ENCODE results near the gene IGFBP1. TPM values are rescaled to one million over a fixed set of nuclear protein-coding genes. Genes with fewer than 3 reads are reported as not detected.

Gene IGFBP1
- total and polyA plus RNA-seq, 9 of the 15 experiments (the other 6 are each of a cell fraction or from before 2014, with no cell fraction given), result not detected

DNA sequence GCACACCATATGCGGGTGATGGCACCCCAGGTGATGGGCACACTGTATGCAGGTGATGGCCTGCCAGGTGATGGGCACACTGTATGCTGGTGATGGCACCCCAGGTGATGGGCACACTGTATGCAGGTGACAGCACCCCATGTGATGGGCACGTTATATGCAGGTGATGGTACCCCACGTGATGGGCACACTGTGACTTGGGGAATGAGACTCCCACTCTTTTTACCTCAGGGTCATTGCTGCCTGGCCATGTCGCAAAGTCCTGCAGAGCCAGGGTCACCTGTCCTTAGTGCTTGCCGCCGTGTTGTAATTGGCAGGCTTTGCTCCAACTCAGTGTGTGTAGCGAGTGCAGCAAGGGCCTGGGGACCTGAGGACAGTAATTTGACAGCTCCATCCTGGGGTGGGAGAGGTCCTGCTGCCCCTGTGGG, 7.8 kb upstream of the IGFBP1 start:
- intact Hi-C loops (cut with micrococcal nuclease) (no loop called here), in situ Hi-C loops (cut with MboI) (no loop called here)
- no TSS peak for BruUV-seq (replicated peaks)
- Histone ChIP-seq H3K4me1 (replicated peaks in 1 of 2; ENCODE audit: control insufficient read depth in 2 of 2, insufficient read depth in 2 of 2, low read length in 2 of 2) (no peaks in the 10 kb centered on the region), H3K27me3 (ENCODE audit: control insufficient read depth in 2 of 2, insufficient read depth in 2 of 2, low read length in 2 of 2) (peaks cover 0 to 15% of the 10 kb centered on the region in 2 experiments; a peak in 1 of 5 replicates), H4K20me1 (replicated peaks; ENCODE audit: control insufficient read depth, insufficient read depth, low read length) (no peaks in the 10 kb centered on the region), H3K79me2 (ENCODE audit: control insufficient read depth, insufficient read depth, low read length) (no peaks in the 10 kb centered on the region), H2AFZ (ENCODE audit: low read depth, low read length) (no peak overlapping the region), H3K4me2 (ENCODE audit: insufficient read depth, low read length) (no peak overlapping the region), H3K36me3 (ENCODE audit: control insufficient read depth, insufficient read depth, low read length) (no peaks in the 10 kb centered on the region), H3K27ac (ENCODE audit: extremely low read depth, low read depth, low read length) (no peak overlapping the region), H3K4me3 (no peak overlapping the region), H3K9me1 (ENCODE audit: control insufficient read depth, insufficient read depth, low read length) (no peaks in the 10 kb centered on the region), H3K9me3 (replicated peaks; ENCODE audit: control insufficient read depth, insufficient read depth, low read depth, low read length) (no peaks in the 10 kb centered on the region), H3K9ac (ENCODE audit: insufficient read depth in 1 of 2, low read depth in 2 of 2, low read length in 2 of 2) (no peak overlapping the region)
- WGBS (ENCODE audit: insufficient coverage, low coverage, missing lambda C conversion rate), result 0% methylated on average over 6 of the region's 7 CpGs
- ATAC-seq, result no peak
- ChIA-PET POLR2A (no interaction called here), CTCF (ENCODE audit: low intra/inter-chr PET ratio) (no interaction called here)
- DNase-seq (ENCODE audit: extremely low read depth in 1 of 4, low spot score in 3 of 4), result no peak
- FAIRE-seq, result no peak
- no peak for TF ChIP-seq BACH1 (tag; IDR thresholded peaks at IDR 0.05)
- TF ChIP-seq TFAM (CRISPR knock-in tag; conservative IDR thresholded peaks at IDR 0.05), result no peak
- TF ChIP-seq ZNF224 (CRISPR knock-in tag; IDR thresholded peaks at IDR 0.05), result no peak
- TF ChIP-seq GATAD2B (IDR thresholded peaks at IDR 0.05; ENCODE audit: borderline replicate concordance), result no peak
- no peak for TF ChIP-seq SUPT5H (IDR thresholded peaks at IDR 0.05)
- no peak for TF ChIP-seq MAFG (tag; conservative IDR thresholded peaks at IDR 0.05)
- TF ChIP-seq, protein P1, sequence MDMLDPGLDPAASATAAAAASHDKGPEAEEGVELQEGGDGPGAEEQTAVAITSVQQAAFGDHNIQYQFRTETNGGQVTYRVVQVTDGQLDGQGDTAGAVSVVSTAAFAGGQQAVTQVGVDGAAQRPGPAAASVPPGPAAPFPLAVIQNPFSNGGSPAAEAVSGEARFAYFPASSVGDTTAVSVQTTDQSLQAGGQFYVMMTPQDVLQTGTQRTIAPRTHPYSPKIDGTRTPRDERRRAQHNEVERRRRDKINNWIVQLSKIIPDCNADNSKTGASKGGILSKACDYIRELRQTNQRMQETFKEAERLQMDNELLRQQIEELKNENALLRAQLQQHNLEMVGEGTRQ (CRISPR knock-in tag; IDR thresholded peaks at IDR 0.05), result no peak
- no peak for TF ChIP-seq ZNF511 (CRISPR knock-in tag; IDR thresholded peaks at IDR 0.05)
- no peak for TF ChIP-seq SETDB1 (IDR thresholded peaks at IDR 0.05; ENCODE audit: low read length)
- no peak for TF ChIP-seq CLOCK (CRISPR knock-in tag; IDR thresholded peaks at IDR 0.05; ENCODE audit: borderline replicate concordance)
- no peak for TF ChIP-seq CREBBP (IDR thresholded peaks at IDR 0.05; ENCODE audit: low read depth, low read length)
- TF ChIP-seq, protein P2, sequence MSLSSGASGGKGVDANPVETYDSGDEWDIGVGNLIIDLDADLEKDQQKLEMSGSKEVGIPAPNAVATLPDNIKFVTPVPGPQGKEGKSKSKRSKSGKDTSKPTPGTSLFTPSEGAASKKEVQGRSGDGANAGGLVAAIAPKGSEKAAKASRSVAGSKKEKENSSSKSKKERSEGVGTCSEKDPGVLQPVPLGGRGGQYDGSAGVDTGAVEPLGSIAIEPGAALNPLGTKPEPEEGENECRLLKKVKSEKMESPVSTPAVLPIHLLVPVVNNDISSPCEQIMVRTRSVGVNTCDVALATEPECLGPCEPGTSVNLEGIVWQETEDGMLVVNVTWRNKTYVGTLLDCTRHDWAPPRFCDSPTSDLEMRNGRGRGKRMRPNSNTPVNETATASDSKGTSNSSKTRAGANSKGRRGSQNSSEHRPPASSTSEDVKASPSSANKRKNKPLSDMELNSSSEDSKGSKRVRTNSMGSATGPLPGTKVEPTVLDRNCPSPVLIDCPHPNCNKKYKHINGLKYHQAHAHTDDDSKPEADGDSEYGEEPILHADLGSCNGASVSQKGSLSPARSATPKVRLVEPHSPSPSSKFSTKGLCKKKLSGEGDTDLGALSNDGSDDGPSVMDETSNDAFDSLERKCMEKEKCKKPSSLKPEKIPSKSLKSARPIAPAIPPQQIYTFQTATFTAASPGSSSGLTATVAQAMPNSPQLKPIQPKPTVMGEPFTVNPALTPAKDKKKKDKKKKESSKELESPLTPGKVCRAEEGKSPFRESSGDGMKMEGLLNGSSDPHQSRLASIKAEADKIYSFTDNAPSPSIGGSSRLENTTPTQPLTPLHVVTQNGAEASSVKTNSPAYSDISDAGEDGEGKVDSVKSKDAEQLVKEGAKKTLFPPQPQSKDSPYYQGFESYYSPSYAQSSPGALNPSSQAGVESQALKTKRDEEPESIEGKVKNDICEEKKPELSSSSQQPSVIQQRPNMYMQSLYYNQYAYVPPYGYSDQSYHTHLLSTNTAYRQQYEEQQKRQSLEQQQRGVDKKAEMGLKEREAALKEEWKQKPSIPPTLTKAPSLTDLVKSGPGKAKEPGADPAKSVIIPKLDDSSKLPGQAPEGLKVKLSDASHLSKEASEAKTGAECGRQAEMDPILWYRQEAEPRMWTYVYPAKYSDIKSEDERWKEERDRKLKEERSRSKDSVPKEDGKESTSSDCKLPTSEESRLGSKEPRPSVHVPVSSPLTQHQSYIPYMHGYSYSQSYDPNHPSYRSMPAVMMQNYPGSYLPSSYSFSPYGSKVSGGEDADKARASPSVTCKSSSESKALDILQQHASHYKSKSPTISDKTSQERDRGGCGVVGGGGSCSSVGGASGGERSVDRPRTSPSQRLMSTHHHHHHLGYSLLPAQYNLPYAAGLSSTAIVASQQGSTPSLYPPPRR (CRISPR knock-in tag; IDR thresholded peaks at IDR 0.05; ENCODE audit: borderline replicate concordance), result no peak
- TF ChIP-seq, protein P3, sequence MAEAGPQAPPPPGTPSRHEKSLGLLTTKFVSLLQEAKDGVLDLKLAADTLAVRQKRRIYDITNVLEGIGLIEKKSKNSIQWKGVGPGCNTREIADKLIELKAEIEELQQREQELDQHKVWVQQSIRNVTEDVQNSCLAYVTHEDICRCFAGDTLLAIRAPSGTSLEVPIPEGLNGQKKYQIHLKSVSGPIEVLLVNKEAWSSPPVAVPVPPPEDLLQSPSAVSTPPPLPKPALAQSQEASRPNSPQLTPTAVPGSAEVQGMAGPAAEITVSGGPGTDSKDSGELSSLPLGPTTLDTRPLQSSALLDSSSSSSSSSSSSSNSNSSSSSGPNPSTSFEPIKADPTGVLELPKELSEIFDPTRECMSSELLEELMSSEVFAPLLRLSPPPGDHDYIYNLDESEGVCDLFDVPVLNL (CRISPR knock-in tag; IDR thresholded peaks at IDR 0.05; ENCODE audit: low read depth), result no peak
- TF ChIP-seq SMARCA5 (IDR thresholded peaks at IDR 0.05), result no peak

Data from K562 (cell line).